Hepatocyte (in vitro differentiated cells): Measurements from ENCODE around the gene LIG3. TPM values are rescaled to one million over a fixed set of nuclear protein-coding genes. Genes with fewer than 3 reads are reported as not detected.

Experiments used
- DNase-seq: peaks from one replicate; pipeline ENCODE4 v3.0.0-alpha.2; 2016; ENCODE audit warnings: low spot score
- H2AFZ ChIP-seq: fragments of 200-600 bp; sonication (generic); 2 replicates; pipeline ENCODE4 v1.6.0; 2016; ENCODE audit warnings: antibody characterized with exemption, mild to moderate bottlenecking
- H3K27ac ChIP-seq: fragments of 200-600 bp; sonication (generic); 2 replicates; pipeline ENCODE4 v1.5.1; 2016; ENCODE audit warnings: mild to moderate bottlenecking
- H3K27me3 ChIP-seq: fragments of 200-600 bp; sonication (generic); 2 replicates; pipeline ENCODE4 v1.6.1; 2016
- H3K36me3 ChIP-seq: fragments of 200-600 bp; sonication (generic); replicated peaks from 2 replicates; pipeline ENCODE4 v1.5.1; 2016; ENCODE audit warnings: low read depth; ENCODE audit not compliant: insufficient read depth
- H3K4me1 ChIP-seq: fragments of 200-600 bp; sonication (generic); 2 replicates; pipeline ENCODE4 v1.5.1; 2016; ENCODE audit warnings: mild to moderate bottlenecking, moderate library complexity; ENCODE audit not compliant: insufficient read depth
- H3K4me2 ChIP-seq: fragments of 200-600 bp; sonication (generic); 2 replicates; pipeline ENCODE4 v1.6.0; 2016
- H3K4me3 ChIP-seq: fragments of 200-600 bp; sonication (generic); 2 replicates; pipeline ENCODE4 v1.5.1; 2016; ENCODE audit warnings: mild to moderate bottlenecking
- H3K79me2 ChIP-seq: fragments of 200-600 bp; sonication (generic); 2 replicates; pipeline ENCODE4 v1.6.0; 2017; ENCODE audit warnings: mild to moderate bottlenecking
- H3K9me2 ChIP-seq: fragments of 200-600 bp; sonication (generic); replicated peaks from 2 replicates; pipeline ENCODE4 v1.6.0; 2017; ENCODE audit warnings: mild to moderate bottlenecking; ENCODE audit not compliant: insufficient read depth
- H3K9me3 ChIP-seq: fragments of 200-600 bp; sonication (generic); 2 replicates; pipeline ENCODE4 v1.5.1; 2016; ENCODE audit warnings: low read depth, mild to moderate bottlenecking
- H4K20me1 ChIP-seq: fragments of 200-600 bp; sonication (generic); 2 replicates; pipeline ENCODE4 v1.6.0; 2016; ENCODE audit warnings: mild to moderate bottlenecking; ENCODE audit not compliant: insufficient read depth, poor library complexity, severe bottlenecking
- CTCF ChIP-seq: fragments of 200-600 bp; sonication (generic); IDR thresholded peaks from 2 replicates; pipeline ENCODE4 v1.5.1; 2016; ENCODE audit warnings: antibody characterized with exemption, mild to moderate bottlenecking; ENCODE audit not compliant: poor library complexity
- EZH2 ChIP-seq: fragments of 200-600 bp; sonication (generic); IDR thresholded peaks from 2 replicates; pipeline ENCODE4 v1.6.1; 2016; ENCODE audit warnings: antibody characterized with exemption, mild to moderate bottlenecking, borderline replicate concordance
- EZH2phosphoT487 ChIP-seq: fragments of 200-600 bp; sonication (generic); IDR thresholded peaks from one replicate; pipeline ENCODE4 v1.6.1; 2018; ENCODE audit warnings: antibody characterized with exemption, mild to moderate bottlenecking, low read depth, moderate library complexity; ENCODE audit not compliant: unreplicated experiment, severe bottlenecking
- WGBS: methylation state at CpG from one replicate; pipeline ENCODE4 v1.1.6; 2016; ENCODE audit warnings: low lambda C conversion rate; ENCODE audit errors: missing lambda C conversion rate; 5-methylcytosine and 5-hydroxymethylcytosine counted together
- polyA plus RNA-seq: library from polyadenylated mRNA; unstranded; fragments of >200 nt; fragmentation: Nextera tagmentation; extraction: Ambion mirVana; gene quantifications from 2 replicates; pipeline ENCODE4 v1.2.1, GENCODE V29; 2016
- total RNA-seq: library from RNA; depleted of rRNA; stranded (reverse); fragments of >200 nt; gene quantifications from 2 replicates; pipeline ENCODE4 v1.2.3, GENCODE V29; 2014

LIG3 gene
- total and polyA plus RNA-seq, 2 experiments from 2014 or later, result 15.7 to 31.6 TPM

DNA sequence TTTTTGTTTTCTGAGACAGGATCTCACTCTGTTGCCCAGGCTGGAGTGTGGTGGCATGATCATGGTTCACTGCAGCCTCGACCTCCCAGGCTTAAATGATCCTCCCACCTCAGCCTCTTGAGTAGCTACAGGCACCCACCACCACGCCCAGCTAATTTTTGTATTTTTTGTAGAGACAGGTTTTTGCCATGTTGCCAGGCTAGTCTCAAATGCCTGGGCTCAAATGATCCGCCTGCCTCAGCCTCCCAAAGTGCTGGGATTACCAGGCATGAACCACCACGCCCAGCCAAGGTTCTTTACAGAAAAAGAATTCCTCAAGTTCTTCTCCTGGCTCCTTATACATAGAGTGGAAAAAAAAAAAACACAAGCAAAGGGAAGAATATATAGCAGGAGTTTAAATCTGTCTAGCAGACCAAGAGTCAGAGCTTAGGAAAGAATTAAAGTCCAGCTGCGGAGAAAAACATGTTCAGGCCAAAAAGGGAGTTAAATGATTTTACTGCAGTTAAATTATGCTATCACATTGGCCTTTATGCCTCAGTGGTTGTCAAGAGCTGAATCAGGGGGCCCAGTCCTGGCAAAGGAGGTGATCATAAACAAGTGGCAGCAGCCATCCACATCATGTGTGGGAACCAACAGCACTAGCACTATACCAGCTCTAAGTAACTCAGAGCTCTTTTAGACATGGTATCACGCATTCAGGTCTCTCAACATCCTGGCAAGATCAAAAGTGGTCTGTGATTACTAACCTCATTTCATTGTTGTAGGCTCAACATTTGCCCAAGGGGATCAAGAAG lies 39.3 kb downstream of the LIG3 start:
- Histone ChIP-seq H3K4me1 (peaks cover 5% of the 10 kb centered on the region), H3K9me3 (no peaks in the 10 kb centered on the region), H3K36me3 (no peaks in the 10 kb centered on the region), H3K27me3 (no peaks in the 10 kb centered on the region), H3K4me3 (no peak overlapping the region), H3K79me2 (no peaks in the 10 kb centered on the region), H3K9me2 (no peaks in the 10 kb centered on the region), H4K20me1 (no peaks in the 10 kb centered on the region), H2AFZ (no peak overlapping the region), H3K4me2 (no peak overlapping the region), H3K27ac (no peak overlapping the region)
- DNase-seq, result no peak
- no peak for TF ChIP-seq EZH2phosphoT487
- no peak for TF ChIP-seq CTCF
- TF ChIP-seq EZH2, result no peak
- 94% methylated on average over 6 of the region's 6 CpGs for WGBS

DNA sequence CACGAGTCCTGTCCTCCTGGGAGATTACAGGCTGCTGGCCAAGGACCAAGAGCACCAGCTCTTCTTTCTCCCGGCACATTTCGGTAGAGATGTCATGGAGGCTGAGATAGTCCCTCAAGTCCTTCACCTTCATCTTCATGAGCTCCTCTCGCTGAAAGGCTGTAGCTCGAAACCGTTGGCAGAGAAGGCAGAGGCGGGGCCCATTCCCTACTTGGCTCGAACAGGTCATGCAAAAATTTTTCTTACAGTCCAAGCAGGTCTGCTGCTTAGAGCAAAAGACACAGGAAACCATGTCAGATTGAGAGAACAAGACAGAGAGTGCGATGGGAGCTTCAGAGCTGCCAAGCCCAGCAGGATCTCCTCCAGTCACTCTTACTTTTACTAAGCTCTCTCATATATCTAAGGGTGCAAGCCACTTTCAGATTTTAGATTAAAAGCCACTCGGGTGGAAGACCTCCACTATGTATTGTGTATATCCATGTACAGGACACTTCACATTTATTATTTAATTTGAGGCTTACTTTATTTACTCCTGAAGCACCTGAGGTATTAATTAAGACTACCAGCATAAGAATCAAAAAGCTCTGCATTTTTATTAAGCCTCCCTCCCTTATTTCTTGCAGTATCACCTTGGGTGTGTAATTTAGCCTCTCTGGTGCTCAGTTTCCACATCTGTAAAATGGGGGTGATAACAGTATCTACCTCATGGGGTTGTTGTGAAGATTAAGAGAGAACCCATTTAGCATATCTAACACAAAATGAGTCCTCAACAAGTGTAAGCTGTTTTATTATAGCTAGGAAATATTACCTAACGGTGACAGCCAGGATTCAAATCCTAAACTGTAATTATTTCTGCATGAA lies 41.4 kb downstream of the LIG3 start:
- no peak for DNase-seq
- H3K27ac ChIP-seq, result peak overlapping the region; percentile 79
- H3K9me2 ChIP-seq, result no peaks in the 10 kb centered on the region
- TF ChIP-seq EZH2phosphoT487 (no peak), CTCF (no peak), EZH2 (no peak)
- H4K20me1 ChIP-seq, result no peaks in the 10 kb centered on the region
- no peaks in the 10 kb centered on the region for H3K27me3 ChIP-seq
- no peaks in the 10 kb centered on the region for H3K36me3 ChIP-seq
- no peak overlapping the region for H2AFZ ChIP-seq
- H3K4me2 ChIP-seq, result no peak overlapping the region
- no peak overlapping the region for H3K4me3 ChIP-seq
- no peaks in the 10 kb centered on the region for H3K79me2 ChIP-seq
- WGBS, result 97% methylated on average over 11 of the region's 11 CpGs
- H3K4me1 ChIP-seq, result peaks cover 5% of the 10 kb centered on the region
- no peaks in the 10 kb centered on the region for H3K9me3 ChIP-seq

DNA sequence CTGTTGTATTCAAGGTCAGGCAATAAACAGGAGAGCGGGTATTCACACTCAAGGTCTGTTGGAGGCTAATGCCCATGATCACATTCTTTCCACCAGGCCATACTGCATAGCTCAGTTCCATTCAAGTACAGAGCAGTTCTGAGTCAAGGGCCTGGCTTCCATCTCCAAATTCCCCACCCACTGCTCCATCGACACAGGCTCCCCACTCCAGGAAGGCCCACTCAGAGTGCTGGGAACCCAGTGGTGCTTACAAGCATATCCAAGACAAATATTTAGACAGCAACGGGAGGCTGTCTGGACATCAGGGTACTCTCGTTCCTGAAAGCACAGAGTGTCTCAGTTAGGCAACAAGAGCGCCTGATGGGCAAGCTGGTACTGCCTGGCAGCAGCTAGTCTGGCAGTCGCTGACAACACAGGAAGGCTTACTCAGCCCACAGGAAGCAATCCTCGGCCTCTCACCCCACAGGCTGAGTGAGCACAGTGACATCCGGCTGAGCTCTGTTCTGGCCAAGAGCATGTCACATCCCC lies 42.3 kb downstream of the LIG3 start:
- H3K36me3 ChIP-seq, result no peaks in the 10 kb centered on the region
- no peaks in the 10 kb centered on the region for H3K9me2 ChIP-seq
- no peaks in the 10 kb centered on the region for H3K79me2 ChIP-seq
- no peaks in the 10 kb centered on the region for H3K9me3 ChIP-seq
- H3K27ac ChIP-seq, result peak overlapping the region; percentile 79
- H4K20me1 ChIP-seq, result no peaks in the 10 kb centered on the region
- H3K4me1 ChIP-seq, result peaks cover 5% of the 10 kb centered on the region
- no peak overlapping the region for H3K4me2 ChIP-seq
- peak; percentile 77 for DNase-seq
- no peaks in the 10 kb centered on the region for H3K27me3 ChIP-seq
- 63% methylated on average over 8 of the region's 8 CpGs for WGBS
- H3K4me3 ChIP-seq, result no peak overlapping the region
- H2AFZ ChIP-seq, result no peak overlapping the region
- TF ChIP-seq EZH2phosphoT487 (no peak), EZH2 (no peak), CTCF (no peak)
